Mesendoderm (in vitro differentiated cells): Measurements from ENCODE around the gene TNFRSF21.
A peak's percentile ranks its signal among the peaks of the same experiment; 100 is the strongest.

ENCODE experiments used
- DNase-seq: peaks from one replicate; pipeline ENCODE4 v3.0.0; 2013
- H2AK5ac ChIP-seq: 2 replicates; pipeline ENCODE4 v1.6.1; 2013; ENCODE audit warnings: low read length, inconsistent platforms
- H2BK120ac ChIP-seq: 2 replicates; pipeline ENCODE4 v1.6.1; 2013; ENCODE audit warnings: low read depth, mild to moderate bottlenecking, low read length, moderate library complexity, mixed read lengths
- H2BK15ac ChIP-seq: replicated peaks from 2 replicates; pipeline ENCODE4 v1.6.1; 2013; ENCODE audit warnings: low read depth, mild to moderate bottlenecking, moderate library complexity
- H2BK5ac ChIP-seq: 2 replicates; pipeline ENCODE4 v1.6.1; 2013; ENCODE audit warnings: low read length, inconsistent platforms
- H3K18ac ChIP-seq: 2 replicates; pipeline ENCODE4 v1.6.1; 2013; ENCODE audit warnings: mild to moderate bottlenecking, low read length, mixed read lengths
- H3K23ac ChIP-seq: one replicate; pipeline ENCODE4 v1.6.1; 2013; ENCODE audit warnings: low read length
- H3K27ac ChIP-seq: 2 replicates; pipeline ENCODE4 v1.5.1; 2013; ENCODE audit warnings: low read depth, mild to moderate bottlenecking, inconsistent platforms, low read length, moderate library complexity
- H3K27me3 ChIP-seq: 2 replicates; pipeline ENCODE4 v1.6.1; 2013; ENCODE audit warnings: low read length, control low read depth, mild to moderate bottlenecking, inconsistent platforms; ENCODE audit not compliant: insufficient read depth, poor library complexity
- H3K36me3 ChIP-seq: 2 replicates; pipeline ENCODE4 v1.6.1; 2013; ENCODE audit warnings: low read length, inconsistent platforms; ENCODE audit not compliant: control insufficient read depth, insufficient read depth
- H3K4ac ChIP-seq: one replicate; pipeline ENCODE4 v1.6.1; 2013; ENCODE audit warnings: low read depth, mild to moderate bottlenecking, low read length, moderate library complexity
- H3K4me1 ChIP-seq: 2 replicates; pipeline ENCODE4 v1.6.1; 2013; ENCODE audit warnings: low read depth, low read length, inconsistent platforms; ENCODE audit not compliant: control insufficient read depth
- H3K4me2 ChIP-seq: 2 replicates; pipeline ENCODE4 v1.6.1; 2013; ENCODE audit warnings: low read length
- H3K4me3 ChIP-seq: 2 replicates; pipeline ENCODE4 v1.5.1; 2013; ENCODE audit warnings: mild to moderate bottlenecking, low read length
- H3K56ac ChIP-seq: one replicate; pipeline ENCODE4 v1.6.1; 2013; ENCODE audit warnings: low read length
- H3K79me1 ChIP-seq: 2 replicates; pipeline ENCODE4 v1.6.1; 2013; ENCODE audit warnings: low read length, inconsistent platforms
- H3K79me2 ChIP-seq: 2 replicates; pipeline ENCODE4 v1.6.1; 2013; ENCODE audit warnings: mild to moderate bottlenecking, low read length; ENCODE audit not compliant: control insufficient read depth, insufficient read depth
- H3K9ac ChIP-seq: 2 replicates; pipeline ENCODE4 v1.6.1; 2013; ENCODE audit warnings: low read length, inconsistent platforms
- H4K5ac ChIP-seq: one replicate; pipeline ENCODE4 v1.6.1; 2013; ENCODE audit warnings: low read length
- H4K8ac ChIP-seq: one replicate; pipeline ENCODE4 v1.6.1; 2013; ENCODE audit warnings: low read depth, mild to moderate bottlenecking, control low read depth, low read length, moderate library complexity
- WGBS: extraction: QIAGEN DNeasy Blood & Tissue Kit; methylation state at CpG from one replicate; pipeline ENCODE4 v1.1.7; 2013; ENCODE audit warnings: low lambda C conversion rate, missing lambda C conversion rate; ENCODE audit not compliant: insufficient coverage; ENCODE audit errors: extremely low coverage; 5-methylcytosine and 5-hydroxymethylcytosine counted together

Gene TNFRSF21

DNA sequence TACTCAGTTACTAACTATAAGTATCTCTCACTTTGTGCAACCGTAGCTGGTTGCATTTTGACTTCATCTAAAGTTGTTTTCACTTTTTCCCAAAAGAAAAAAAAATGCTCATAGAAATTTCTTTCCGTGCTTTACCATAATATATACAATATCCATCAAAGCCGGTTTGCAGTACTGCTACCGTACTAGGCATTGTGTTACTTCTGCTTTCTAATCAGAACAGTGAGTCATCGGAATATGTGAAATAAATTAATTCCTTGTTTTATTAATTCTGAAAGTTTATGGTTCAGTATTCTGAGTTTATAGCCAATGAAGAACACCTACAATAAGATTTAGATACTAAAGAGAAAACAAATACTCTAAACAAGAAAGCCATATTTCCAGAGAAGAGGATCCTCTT is 72.5 kb downstream of the TNFRSF21 start:
- Histone ChIP-seq H3K18ac (no peak overlapping the region), H2AK5ac (no peak overlapping the region), H2BK15ac (no peak overlapping the region), H3K23ac (no peak overlapping the region), H3K9ac (no peak overlapping the region), H3K4ac (no peak overlapping the region), H2BK5ac (no peak overlapping the region), H2BK120ac (no peak overlapping the region), H4K5ac (no peak overlapping the region), H3K4me2 (no peak overlapping the region), H3K79me1 (peaks cover 16% of the 10 kb centered on the region), H3K36me3 (no peaks in the 10 kb centered on the region), H3K4me1 (peaks cover 3% of the 10 kb centered on the region), H3K27me3 (no peaks in the 10 kb centered on the region), H3K56ac (no peak overlapping the region), H3K27ac (no peak overlapping the region), H3K79me2 (peaks cover 8% of the 10 kb centered on the region), H4K8ac (no peak overlapping the region), H3K4me3 (no peak overlapping the region)
- WGBS, result no CpG with 5 or more reads among the region's 5 CpGs
- DNase-seq, result no peak

DNA sequence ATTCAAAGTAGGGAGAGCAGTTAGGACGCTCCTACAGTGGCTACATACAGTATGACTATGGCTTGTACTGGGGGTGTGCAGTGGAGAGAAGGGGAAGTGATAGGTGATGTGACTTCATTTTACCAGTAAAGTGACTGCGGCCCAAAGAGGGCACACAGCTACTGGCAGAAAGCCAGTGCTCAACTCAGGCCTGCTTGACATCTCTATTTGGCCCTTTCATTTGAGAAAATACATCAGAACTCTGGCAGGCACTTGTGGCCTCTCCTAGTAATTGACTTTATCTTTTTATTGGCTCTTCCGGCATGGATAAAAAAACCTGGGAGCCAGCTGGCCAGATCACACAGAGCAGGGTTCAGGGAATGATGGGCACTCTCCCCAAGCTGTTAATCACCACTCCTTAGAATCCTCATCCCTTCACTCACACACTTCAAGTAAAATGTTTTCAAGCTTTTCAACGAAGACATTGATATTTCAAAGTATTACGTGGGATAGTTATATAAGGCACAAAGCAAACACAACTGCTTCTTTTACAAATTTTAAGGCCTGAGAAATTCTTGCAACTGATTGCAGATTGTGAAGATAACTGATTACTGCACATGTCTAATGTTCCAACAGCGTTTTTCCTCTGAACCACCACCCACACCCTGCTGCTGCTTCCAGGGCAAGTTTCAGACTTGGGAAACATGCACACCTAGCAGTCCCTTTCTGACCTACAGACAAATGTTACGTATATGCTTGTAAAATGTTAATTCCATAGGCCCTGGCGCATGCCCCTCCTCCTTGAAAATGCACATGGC is 73.5 kb downstream of the TNFRSF21 start:
- no peaks in the 10 kb centered on the region for H3K36me3 ChIP-seq
- peaks cover 14% of the 10 kb centered on the region for H3K79me1 ChIP-seq
- H3K56ac ChIP-seq, result no peak overlapping the region
- H3K27me3 ChIP-seq, result no peaks in the 10 kb centered on the region
- no peak overlapping the region for H4K8ac ChIP-seq
- no peak overlapping the region for H3K4me3 ChIP-seq
- no peak overlapping the region for H2BK5ac ChIP-seq
- DNase-seq, result no peak
- no peak overlapping the region for H2BK120ac ChIP-seq
- no peak overlapping the region for H3K18ac ChIP-seq
- H3K4ac ChIP-seq, result no peak overlapping the region
- H3K79me2 ChIP-seq, result peaks cover 5% of the 10 kb centered on the region
- H3K4me1 ChIP-seq, result peaks cover 3% of the 10 kb centered on the region
- no peak overlapping the region for H3K4me2 ChIP-seq
- no peak overlapping the region for H3K9ac ChIP-seq
- H3K27ac ChIP-seq, result no peak overlapping the region
- no peak overlapping the region for H4K5ac ChIP-seq
- no CpG with 5 or more reads among the region's 8 CpGs for WGBS
- H2AK5ac ChIP-seq, result no peak overlapping the region
- no peak overlapping the region for H2BK15ac ChIP-seq
- H3K23ac ChIP-seq, result peak overlapping the region; percentile 29

DNA sequence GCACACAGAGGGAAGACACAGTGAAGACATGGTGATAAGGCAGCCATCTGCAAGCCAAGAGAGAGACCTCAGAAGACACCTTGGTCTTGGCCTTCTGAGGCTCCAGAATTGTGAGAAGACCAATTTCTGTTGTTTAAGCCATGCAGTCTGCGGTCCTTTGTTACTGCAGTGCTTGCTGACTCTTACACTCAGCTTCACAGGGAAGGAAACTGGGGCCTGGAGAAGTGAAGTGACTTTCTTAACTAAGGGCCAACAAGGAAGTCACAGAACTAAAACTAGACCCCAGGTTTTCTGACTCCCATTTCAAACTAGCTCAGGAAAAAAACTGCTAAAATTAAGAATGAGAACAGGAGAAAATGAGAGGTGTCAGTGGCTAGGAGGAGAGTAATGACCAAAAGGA is 74.3 kb downstream of the TNFRSF21 start:
- H3K27ac ChIP-seq, result no peak overlapping the region

DNA sequence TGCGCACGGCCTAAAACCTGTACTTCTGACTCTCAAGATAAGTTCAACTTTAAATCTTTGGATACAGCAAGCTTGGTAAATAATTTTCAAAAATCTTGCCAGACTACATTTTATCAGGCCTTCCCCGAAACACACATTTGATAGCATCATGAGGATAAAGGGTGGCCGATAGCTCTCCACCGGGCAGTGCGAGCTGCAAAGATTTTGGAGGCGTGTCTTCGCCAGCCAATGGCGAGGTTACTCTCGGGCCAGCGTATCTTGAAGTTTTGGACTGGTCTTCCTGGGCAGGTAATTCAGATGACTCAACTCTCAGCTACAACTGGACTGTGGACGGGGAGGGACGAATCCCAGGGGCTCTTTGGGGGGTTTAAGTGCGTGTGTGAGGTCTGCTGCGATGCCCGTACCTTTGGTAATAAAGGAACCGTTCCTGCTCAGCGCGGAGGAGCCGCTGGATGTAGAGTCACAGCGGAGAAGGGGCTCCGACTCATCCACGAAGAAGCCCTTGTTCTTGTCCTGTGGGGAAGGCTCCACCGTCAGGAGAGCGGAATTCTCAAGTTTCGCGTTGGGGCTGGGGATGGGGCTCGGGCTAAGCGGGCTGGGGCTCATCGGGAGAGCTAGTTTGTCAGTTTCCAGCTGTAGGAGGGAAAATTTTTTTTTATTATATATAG is 75.3 kb downstream of the TNFRSF21 start:
- H3K18ac ChIP-seq, result no peak overlapping the region
- no peak overlapping the region for H2BK5ac ChIP-seq
- no CpG with 5 or more reads among the region's 30 CpGs for WGBS
- peaks cover 3% of the 10 kb centered on the region for H3K79me2 ChIP-seq
- no peak overlapping the region for H3K9ac ChIP-seq
- no peak overlapping the region for H4K5ac ChIP-seq
- H4K8ac ChIP-seq, result no peak overlapping the region
- H3K79me1 ChIP-seq, result peaks cover 10% of the 10 kb centered on the region
- no peak overlapping the region for H3K4me2 ChIP-seq
- no peak for DNase-seq
- no peak overlapping the region for H3K56ac ChIP-seq
- no peaks in the 10 kb centered on the region for H3K27me3 ChIP-seq
- H2BK15ac ChIP-seq, result no peak overlapping the region
- H3K27ac ChIP-seq, result no peak overlapping the region
- no peak overlapping the region for H3K4me3 ChIP-seq
- no peak overlapping the region for H2BK120ac ChIP-seq
- H3K23ac ChIP-seq, result peak overlapping the region; percentile 2
- H3K4me1 ChIP-seq, result peaks cover 3% of the 10 kb centered on the region
- H3K4ac ChIP-seq, result no peak overlapping the region
- H2AK5ac ChIP-seq, result no peak overlapping the region
- no peaks in the 10 kb centered on the region for H3K36me3 ChIP-seq

More for the DNA sequence above, 74.3 kb downstream of the TNFRSF21 start:
- peaks cover 3% of the 10 kb centered on the region for H3K4me1 ChIP-seq
- H3K9ac ChIP-seq, result no peak overlapping the region
- H3K23ac ChIP-seq, result no peak overlapping the region
- H3K4me3 ChIP-seq, result no peak overlapping the region
- no peak overlapping the region for H4K8ac ChIP-seq
- H4K5ac ChIP-seq, result no peak overlapping the region
- H3K18ac ChIP-seq, result no peak overlapping the region
- H3K4ac ChIP-seq, result no peak overlapping the region
- no peak for DNase-seq
- H2AK5ac ChIP-seq, result no peak overlapping the region
- peaks cover 4% of the 10 kb centered on the region for H3K79me2 ChIP-seq
- no peaks in the 10 kb centered on the region for H3K36me3 ChIP-seq
- H3K56ac ChIP-seq, result no peak overlapping the region
- H3K79me1 ChIP-seq, result peaks cover 13% of the 10 kb centered on the region
- H2BK120ac ChIP-seq, result no peak overlapping the region
- H2BK5ac ChIP-seq, result no peak overlapping the region
- no peaks in the 10 kb centered on the region for H3K27me3 ChIP-seq
- no peak overlapping the region for H2BK15ac ChIP-seq
- WGBS, result no CpG with 5 or more reads among the region's 1 CpG
- H3K4me2 ChIP-seq, result no peak overlapping the region

GRCh38 chr6:47231151-47231550 is 78.6 kb downstream of the TNFRSF21 start:
- H3K79me1 ChIP-seq, result peaks cover 4% of the 10 kb centered on the region
- no peak overlapping the region for H3K4ac ChIP-seq
- no peaks in the 10 kb centered on the region for H3K4me1 ChIP-seq
- no peak overlapping the region for H4K8ac ChIP-seq
- no peak overlapping the region for H2BK5ac ChIP-seq
- H3K18ac ChIP-seq, result no peak overlapping the region
- H3K4me2 ChIP-seq, result no peak overlapping the region
- no peak overlapping the region for H4K5ac ChIP-seq
- no peak overlapping the region for H2BK120ac ChIP-seq
- H3K9ac ChIP-seq, result no peak overlapping the region
- no peak overlapping the region for H2BK15ac ChIP-seq
- H2AK5ac ChIP-seq, result no peak overlapping the region
- no peak for DNase-seq
- no peaks in the 10 kb centered on the region for H3K27me3 ChIP-seq
- H3K23ac ChIP-seq, result no peak overlapping the region
- no peak overlapping the region for H3K27ac ChIP-seq
- H3K4me3 ChIP-seq, result no peak overlapping the region
- no peaks in the 10 kb centered on the region for H3K79me2 ChIP-seq
- no peaks in the 10 kb centered on the region for H3K36me3 ChIP-seq
- WGBS, result no CpG with 5 or more reads among the region's 4 CpGs
- H3K56ac ChIP-seq, result no peak overlapping the region
